Smooth muscle cell of the umbilical artery (primary cell): ENCODE measurements around the gene ZNF568. TPM values are rescaled to one million over a fixed set of nuclear protein-coding genes. Genes with fewer than 3 reads are reported as not detected.

Experiments used
- total RNA-seq: library from RNA; depleted of rRNA; stranded (reverse); fragments of >200 nt; gene quantifications from 2 replicates; pipeline ENCODE4 v1.2.3, GENCODE V29; 2014

ZNF568 gene
- 11.5 and 11.6 TPM in 2 replicates for total RNA-seq

DNA sequence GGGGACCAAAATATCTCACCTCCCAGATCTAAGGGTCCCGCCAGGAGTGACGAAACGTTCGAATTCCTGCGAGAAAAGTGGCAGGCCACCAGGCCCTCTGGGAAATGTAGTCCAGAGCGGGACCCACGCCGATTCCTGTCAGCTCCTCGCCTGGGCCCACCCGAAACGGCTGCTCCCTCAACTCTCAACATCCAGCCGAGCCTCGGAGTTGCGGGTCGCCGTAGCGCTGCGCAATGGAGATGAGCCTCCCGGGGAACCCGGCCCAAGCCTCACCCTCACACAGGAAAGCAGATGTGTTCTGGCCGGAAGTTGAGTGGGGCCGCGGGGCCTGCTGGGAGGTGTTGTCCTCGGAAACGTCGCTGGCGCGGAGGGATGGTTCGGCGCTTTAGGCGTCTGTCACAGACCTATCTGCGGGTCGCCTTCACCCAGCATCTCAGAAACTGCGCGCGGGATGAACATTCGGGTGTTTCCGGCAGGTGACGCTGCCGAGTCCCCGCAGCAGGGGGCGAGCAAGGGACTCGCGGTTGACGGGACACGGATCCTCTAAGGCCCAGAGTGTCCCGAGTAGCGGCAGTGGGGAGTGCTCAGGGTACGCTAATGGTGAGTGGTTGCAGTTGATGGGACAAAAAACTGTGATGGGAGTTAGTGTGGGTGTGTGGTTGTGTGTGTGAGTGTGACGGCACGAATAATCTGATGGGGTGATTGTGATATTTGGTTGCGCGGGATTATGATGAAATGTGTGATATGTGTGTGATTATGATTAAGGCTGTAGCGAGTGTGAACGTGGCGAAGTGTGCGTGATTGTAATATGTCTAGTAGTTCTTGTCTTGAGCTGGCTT is at the start of gene ZNF568, which contains the start of gene ZNF829:
Gene ZNF568 (plus strand): TSS at position 341 of the 839 bp plus-strand sequence. CDS start 6,439 bp downstream, outside the sequence.
Gene ZNF829 (minus strand): TSS at position 300 of the 839 bp plus-strand sequence. CDS start 1,124 bp downstream, outside the sequence.

Other genes with a start within 250 kb of the ZNF568 start
- 11.8 and 18.1 TPM in 2 replicates for gene ZNF461, start 249.5 kb upstream of the ZNF568 start, total RNA-seq
- gene ZNF567, start 228.7 kb upstream of the ZNF568 start, total RNA-seq, result 5.3 and 8.1 TPM in 2 replicates
- gene ZNF850, start 143.5 kb upstream of the ZNF568 start, total RNA-seq, result 5.0 and 7.5 TPM in 2 replicates
- gene ZNF790, start 77.9 kb upstream of the ZNF568 start, total RNA-seq, result 7.4 and 8.0 TPM in 2 replicates
- 1.2 and 1.5 TPM in 2 replicates for gene ZNF345, start 65.5 kb upstream of the ZNF568 start, total RNA-seq
- gene ZNF829, start within 50 bp of the ZNF568 start, total RNA-seq, result 2.6 and 2.7 TPM in 2 replicates
- 6.9 and 10.4 TPM in 2 replicates for gene ZNF420, start 162.1 kb downstream of the ZNF568 start, total RNA-seq